Peyer's patch (tissue), 4 donors: ENCODE data around the gene ZNF766. TPM values are rescaled to one million over a fixed set of nuclear protein-coding genes. Genes with fewer than 3 reads are reported as not detected.

ENCODE experiments used
- DNase-seq, 3 donors: peaks; one replicate each; pipeline ENCODE4 v3.0.0-alpha.2; 2017 to 2019
- H3K27ac ChIP-seq, 4 donors: fragments of 200-600 bp; sonication (generic); one replicate each; pipeline ENCODE4 v1.5.1; 2016 to 2019
- H3K27me3 ChIP-seq, 2 donors: fragments of 200-600 bp; sonication (generic); one replicate each; pipeline ENCODE4 v1.5.1; 2019
- H3K36me3 ChIP-seq, 3 donors: fragments of 200-600 bp; sonication (generic); one replicate each; pipeline ENCODE4 v1.5.1; 2016 to 2019
- H3K4me1 ChIP-seq, 4 donors: fragments of 200-600 bp; sonication (generic); one replicate each; pipeline ENCODE4 v1.5.1; 2016 to 2019
- H3K4me3 ChIP-seq, 4 donors: fragments of 200-600 bp; sonication (generic); 1 replicate in 3 of 4; 2 replicates in 1 of 4; pipeline ENCODE4 v1.5.1; 2016 to 2019; ENCODE audit warnings: mild to moderate bottlenecking in 1 of 4
- H3K9me3 ChIP-seq, 4 donors: fragments of 200-600 bp; sonication (generic); one replicate each; pipeline ENCODE4 v1.5.1; 2016 to 2019; ENCODE audit warnings: mild to moderate bottlenecking in 1 of 4
- CTCF ChIP-seq, 6 experiments: fragments of 450-650 bp in 4 of 6; fragments of 200-600 bp in 2 of 6; sonication (generic) in 1 of 6; IDR thresholded peaks; one replicate each; pipeline ENCODE4 v1.5.1; 2017 to 2019; ENCODE audit warnings: antibody characterized with exemption in 6 of 6, mild to moderate bottlenecking in 3 of 6, moderate library complexity in 1 of 6
- POLR2A ChIP-seq, 2 donors: fragments of 450-650 bp; IDR thresholded peaks; one replicate each; pipeline ENCODE4 v1.5.1; 2017; ENCODE audit warnings: antibody characterized with exemption in 2 of 2, mild to moderate bottlenecking in 2 of 2, moderate library complexity in 2 of 2
- total RNA-seq, 4 donors: library from RNA; depleted of rRNA; stranded (reverse); fragments of >200 nt; gene quantifications; one replicate each; pipeline ENCODE4 v1.1.0, GENCODE V29; 2016

The ZNF766 gene
- total RNA-seq, 4 donors from 2014 or later, result 4.0 to 15.7 (median 7.0) TPM

GRCh38 chr19:52231154-52231910, 38.1 kb upstream of the ZNF766 start:
- Histone ChIP-seq H3K36me3 (peaks cover 0 to 23% (median 0%) of the 10 kb centered on the region in 3 donors), H3K27ac (no peak overlapping the region), H3K4me3 (no peak overlapping the region), H3K27me3 (no peaks in the 10 kb centered on the region), H3K4me1 (no peaks in the 10 kb centered on the region), H3K9me3 (no peaks in the 10 kb centered on the region)
- DNase-seq, result no peak
- TF ChIP-seq CTCF (IDR thresholded peaks at IDR 0.05) (no peak), POLR2A (IDR thresholded peaks at IDR 0.05) (no peak)

DNA sequence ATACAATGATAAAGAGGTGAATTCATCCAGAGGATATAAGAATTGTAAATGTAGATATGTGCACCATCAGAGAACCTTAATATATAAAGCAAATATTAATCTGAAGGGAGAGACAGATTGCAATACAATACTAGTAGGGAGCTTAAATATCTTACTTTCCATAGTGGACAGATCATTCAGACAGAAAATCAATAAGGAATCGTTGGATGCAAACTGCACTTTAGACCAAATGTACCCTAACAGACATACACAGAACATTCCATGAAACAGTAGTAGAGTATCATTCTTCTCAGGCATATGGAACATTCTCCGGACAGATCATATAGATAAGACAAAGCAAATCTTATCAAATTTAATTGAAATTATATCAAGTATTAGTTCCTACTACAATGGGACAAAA, 35.0 kb upstream of the ZNF766 start:
- H3K36me3 ChIP-seq, result peaks cover 0 to under 1% (median 0%) of the 10 kb centered on the region in 3 donors
- no peak overlapping the region for H3K4me3 ChIP-seq
- no peaks in the 10 kb centered on the region for H3K9me3 ChIP-seq
- H3K27ac ChIP-seq, result no peak overlapping the region
- H3K4me1 ChIP-seq, result no peaks in the 10 kb centered on the region
- DNase-seq, result no peak
- no peaks in the 10 kb centered on the region for H3K27me3 ChIP-seq
- no peak for TF ChIP-seq CTCF (IDR thresholded peaks at IDR 0.05)
- no peak for TF ChIP-seq POLR2A (IDR thresholded peaks at IDR 0.05)

DNA sequence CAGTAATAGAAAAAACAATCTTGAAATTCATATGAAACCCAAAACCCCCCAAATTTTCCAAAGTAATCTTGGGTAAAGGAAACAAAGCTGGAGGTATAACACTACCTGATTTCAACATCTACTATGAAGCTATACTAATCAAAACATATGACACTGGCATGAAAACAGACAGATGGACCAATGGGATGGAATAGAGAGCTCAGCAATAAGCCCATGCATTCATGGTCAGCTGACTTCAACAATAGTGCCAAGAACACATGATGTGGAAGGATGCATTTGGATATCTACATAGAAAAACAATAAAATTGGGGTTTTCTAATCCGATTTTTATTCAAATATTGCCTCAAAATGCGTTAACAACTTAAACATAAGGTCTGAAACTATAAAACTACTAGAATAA, 32.2 kb upstream of the ZNF766 start:
- DNase-seq, result no peak
- Histone ChIP-seq H3K27ac (no peak overlapping the region), H3K4me3 (no peak overlapping the region), H3K9me3 (no peaks in the 10 kb centered on the region), H3K27me3 (no peaks in the 10 kb centered on the region), H3K4me1 (no peaks in the 10 kb centered on the region), H3K36me3 (no peaks in the 10 kb centered on the region)
- no peak for TF ChIP-seq POLR2A (IDR thresholded peaks at IDR 0.05)
- TF ChIP-seq CTCF (IDR thresholded peaks at IDR 0.05), result no peak

GRCh38 chr19:52237771-52238400, 31.5 kb upstream of the ZNF766 start:
- no peak overlapping the region for H3K27ac ChIP-seq
- H3K9me3 ChIP-seq, result no peaks in the 10 kb centered on the region
- H3K4me1 ChIP-seq, result no peaks in the 10 kb centered on the region
- H3K27me3 ChIP-seq, result no peaks in the 10 kb centered on the region
- peak in 2 of 3 donors; percentile 48 to 86 for DNase-seq
- TF ChIP-seq POLR2A (IDR thresholded peaks at IDR 0.05) (no peak), CTCF (IDR thresholded peaks at IDR 0.05) (peak; percentile 80 to 89 (median 82))
- H3K4me3 ChIP-seq, result no peak overlapping the region
- no peaks in the 10 kb centered on the region for H3K36me3 ChIP-seq

GRCh38 chr19:52244021-52244420, 25.4 kb upstream of the ZNF766 start:
- Histone ChIP-seq H3K36me3 (no peaks in the 10 kb centered on the region), H3K27me3 (no peaks in the 10 kb centered on the region), H3K9me3 (no peaks in the 10 kb centered on the region), H3K4me3 (no peak overlapping the region), H3K27ac (no peak overlapping the region), H3K4me1 (no peaks in the 10 kb centered on the region)
- DNase-seq, result no peak
- no peak for TF ChIP-seq CTCF (IDR thresholded peaks at IDR 0.05)
- TF ChIP-seq POLR2A (IDR thresholded peaks at IDR 0.05), result no peak
